Central memory CD4-positive, alpha-beta T cell (primary cell): ENCODE measurements around the gene AGAP2.
"Not testable (repeated sequence)": the region's sequence is repeated elsewhere in the genome, so short reads cannot be mapped to it uniquely, and the experiment has no call there.

Experiments
- DNase-seq: peaks from one replicate; pipeline ENCODE4 v3.0.0; 2022

Gene AGAP2

DNA sequence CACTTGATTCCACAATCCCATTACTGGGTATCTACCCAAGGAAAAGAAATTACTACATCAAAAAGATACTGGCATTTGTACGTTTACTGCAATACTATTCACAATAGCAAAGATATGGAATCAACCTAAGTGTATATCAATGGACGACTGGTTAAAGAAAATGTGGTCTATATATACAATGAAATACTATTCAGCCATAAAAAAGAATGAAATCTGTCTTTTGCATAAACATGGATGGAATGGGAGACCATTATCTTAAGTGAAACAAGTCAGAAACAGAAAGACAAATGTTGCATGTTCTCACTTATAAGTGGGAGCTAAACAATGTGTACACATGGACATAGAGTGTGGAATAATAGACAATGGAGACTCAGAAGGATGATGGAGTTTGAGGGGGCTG, 49.6 kb downstream of the AGAP2 start:
- DNase-seq = no peak

DNA sequence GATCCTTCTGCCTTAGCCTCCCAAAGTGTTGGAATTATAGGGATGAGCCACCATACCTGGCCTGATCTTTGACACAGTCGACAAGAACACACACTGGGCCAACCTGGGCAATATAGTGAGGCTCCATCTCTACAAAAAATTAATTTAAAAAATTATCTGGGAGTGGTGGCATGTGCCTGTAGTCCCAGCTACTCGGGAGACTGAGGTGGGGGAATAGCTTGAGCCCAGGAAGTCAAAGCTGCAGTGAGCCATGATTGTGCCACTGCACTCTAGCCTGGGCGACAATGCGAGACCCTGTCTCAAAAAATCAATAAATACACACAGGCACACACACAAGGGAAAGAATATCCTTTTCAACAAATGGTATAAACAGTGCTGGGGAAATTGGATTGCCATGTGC, 50.7 kb downstream of the AGAP2 start:
- DNase-seq = no peak

DNA sequence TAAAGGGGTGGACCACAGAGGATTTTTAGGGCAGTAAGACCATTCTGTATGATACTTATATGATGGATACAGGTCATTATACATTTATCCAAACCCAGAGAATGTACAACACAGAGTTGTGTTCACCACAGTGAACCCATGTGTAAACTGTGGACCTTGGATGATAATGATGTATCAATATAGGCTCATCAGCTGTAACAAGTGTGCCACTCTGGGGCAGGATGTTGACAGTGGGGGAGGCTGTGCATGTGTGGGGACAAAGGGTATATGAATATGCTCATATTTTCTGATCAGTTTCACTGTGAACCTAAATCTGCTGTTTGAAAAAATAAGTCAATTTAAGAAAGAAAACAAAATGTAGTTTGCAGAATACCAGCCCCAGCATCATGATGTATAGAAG, 58.8 kb downstream of the AGAP2 start:
- DNase-seq = no peak

DNA sequence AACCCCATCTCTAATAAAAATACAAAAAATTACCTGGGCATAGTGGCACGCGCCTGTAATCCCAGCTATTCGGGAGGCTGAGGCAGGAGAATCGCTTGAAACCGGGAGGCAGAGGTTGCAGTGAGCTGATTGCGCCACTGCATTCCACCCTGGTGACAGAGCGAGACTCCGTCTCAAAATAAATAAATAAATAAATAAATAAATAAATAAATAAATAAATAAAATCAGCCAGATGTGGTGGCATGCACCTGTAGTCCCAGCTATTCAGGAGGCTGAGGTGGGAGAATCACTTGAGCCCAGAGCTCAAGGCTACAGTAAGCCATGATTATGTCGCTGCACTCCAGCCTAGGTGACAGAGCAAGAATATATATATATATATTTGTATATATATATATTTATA, 60.6 kb downstream of the AGAP2 start:
- not testable (repeated sequence) for DNase-seq

DNA sequence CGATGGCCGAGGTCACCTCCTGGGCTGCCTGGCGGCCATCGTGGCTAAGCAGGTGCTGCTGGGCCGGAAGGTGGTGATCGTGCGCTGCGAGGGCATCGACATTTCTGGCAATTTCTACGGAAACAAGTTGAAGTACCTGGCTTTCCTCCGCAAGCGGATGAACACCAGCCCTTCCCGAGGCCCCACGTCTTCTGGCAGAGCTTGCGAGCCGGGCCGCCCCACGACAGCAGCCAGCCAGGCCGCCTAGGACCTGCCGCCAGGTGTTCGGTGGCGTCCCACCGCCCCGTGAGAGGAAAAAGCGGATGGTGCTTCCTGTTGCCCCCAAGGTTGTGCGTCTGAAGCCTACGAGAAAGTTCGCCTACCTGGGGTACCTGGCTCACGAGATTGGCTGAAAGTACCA, 63.9 kb downstream of the AGAP2 start:
- no peak for DNase-seq
